ENCODE data around the gene UBALD1.

- TF ChIP-seq CREB5 (CRISPR knock-in tag; IDR thresholded peaks at IDR 0.05; ENCODE audit: low read depth) (no peak), ARNTL (CRISPR knock-in tag; IDR thresholded peaks at IDR 0.05; ENCODE audit: borderline replicate concordance, low read depth) (no peak), PATZ1 (CRISPR knock-in tag; IDR thresholded peaks at IDR 0.05; ENCODE audit: borderline replicate concordance) (no peak), ZFP30 (CRISPR knock-in tag; IDR thresholded peaks at IDR 0.05) (no peak)
Measured at GRCh38 chr16:4633910-4634635, 19.4 kb upstream of the UBALD1 start.
